Measurements from ENCODE around the gene NDUFA3. TPM values are rescaled to one million over a fixed set of nuclear protein-coding genes. Genes with fewer than 3 reads are reported as not detected.

Gene NDUFA3
- total and polyA plus RNA-seq, 2 donors (not counting 3 experiments of a cell fraction or from before 2014, with no cell fraction given), result 107 to 119 TPM

DNA sequence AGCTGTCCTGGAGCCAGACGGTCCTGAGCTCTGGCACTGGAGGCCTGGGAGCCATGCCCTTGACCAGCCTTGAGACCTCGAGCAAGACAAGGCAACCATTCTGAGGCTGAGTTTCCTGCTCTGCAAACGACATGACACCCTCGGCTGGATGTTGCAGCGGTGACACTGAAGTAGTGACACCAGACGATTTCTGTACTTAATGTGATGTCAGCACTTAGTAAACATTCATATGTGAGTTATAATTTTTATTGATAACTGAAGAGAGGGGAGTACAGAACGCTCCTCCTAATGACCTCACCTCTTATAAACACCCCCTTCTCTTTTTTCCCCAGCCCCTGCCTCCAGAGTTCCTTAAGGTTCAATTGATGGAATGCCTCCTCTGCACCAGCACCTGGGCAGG lies 5.8 kb downstream of the NDUFA3 start:
- Histone ChIP-seq H3K9me3 (replicated peaks; ENCODE audit: control insufficient read depth, insufficient read depth, low read length) (no peaks in the 10 kb centered on the region), H4K20me1 (replicated peaks; ENCODE audit: control insufficient read depth, extremely low read depth, insufficient read depth, low read length) (no peaks in the 10 kb centered on the region), H3K36me3 (ENCODE audit: control insufficient read depth in 2 of 2, extremely low read depth in 1 of 2, insufficient read depth in 2 of 2, low read length in 2 of 2) (peaks cover 0 to 40% of the 10 kb centered on the region in 2 experiments), H3K4me2 (ENCODE audit: insufficient read depth, low read length) (no peak overlapping the region), H3K4me3 (replicated peaks in 1 of 3; ENCODE audit: insufficient read depth in 1 of 3, low read depth in 1 of 3, low read length in 3 of 3) (no peak overlapping the region), H3K9ac (replicated peaks; ENCODE audit: extremely low read depth, insufficient read depth, low read length) (no peak overlapping the region), H3K9me1 (replicated peaks; ENCODE audit: control insufficient read depth, extremely low read depth, insufficient read depth, low read length) (no peaks in the 10 kb centered on the region), H3K27ac (ENCODE audit: insufficient read depth, low read depth, low read length) (no peak overlapping the region), H3K79me2 (ENCODE audit: control insufficient read depth, insufficient read depth, low read length) (peaks cover under 1% of the 10 kb centered on the region), H3K4me1 (ENCODE audit: control insufficient read depth, extremely low read depth, insufficient read depth, low read length) (no peaks in the 10 kb centered on the region), H2AFZ (ENCODE audit: low read depth, low read length) (no peak overlapping the region), H3K27me3 (ENCODE audit: control insufficient read depth in 2 of 2, insufficient read depth in 2 of 2, low read length in 2 of 2) (no peaks in the 10 kb centered on the region)
- TF ChIP-seq JUN (IDR thresholded peaks at IDR 0.05; ENCODE audit: borderline replicate concordance, insufficient read depth, insufficient read length, low read depth) (no peak), GATA2 (IDR thresholded peaks at IDR 0.05; ENCODE audit: insufficient read depth, insufficient read length, low read depth, low read length) (no peak), POLR2A (IDR thresholded peaks at IDR 0.05; ENCODE audit: low read depth, low read length) (no peak), POLR2AphosphoS5 (IDR thresholded peaks at IDR 0.05; ENCODE audit: insufficient read depth, low read depth, low read length) (no peak), FOS (IDR thresholded peaks at IDR 0.05; ENCODE audit: borderline replicate concordance, insufficient read depth, low read length) (no peak), MYC (IDR thresholded peaks at IDR 0.05; ENCODE audit: low read depth, low read length) (no peak), EZH2 (IDR thresholded peaks at IDR 0.05; ENCODE audit: borderline replicate concordance, low read depth, low read length, severe bottlenecking) (no peak)
- TF ChIP-seq, protein P1, sequence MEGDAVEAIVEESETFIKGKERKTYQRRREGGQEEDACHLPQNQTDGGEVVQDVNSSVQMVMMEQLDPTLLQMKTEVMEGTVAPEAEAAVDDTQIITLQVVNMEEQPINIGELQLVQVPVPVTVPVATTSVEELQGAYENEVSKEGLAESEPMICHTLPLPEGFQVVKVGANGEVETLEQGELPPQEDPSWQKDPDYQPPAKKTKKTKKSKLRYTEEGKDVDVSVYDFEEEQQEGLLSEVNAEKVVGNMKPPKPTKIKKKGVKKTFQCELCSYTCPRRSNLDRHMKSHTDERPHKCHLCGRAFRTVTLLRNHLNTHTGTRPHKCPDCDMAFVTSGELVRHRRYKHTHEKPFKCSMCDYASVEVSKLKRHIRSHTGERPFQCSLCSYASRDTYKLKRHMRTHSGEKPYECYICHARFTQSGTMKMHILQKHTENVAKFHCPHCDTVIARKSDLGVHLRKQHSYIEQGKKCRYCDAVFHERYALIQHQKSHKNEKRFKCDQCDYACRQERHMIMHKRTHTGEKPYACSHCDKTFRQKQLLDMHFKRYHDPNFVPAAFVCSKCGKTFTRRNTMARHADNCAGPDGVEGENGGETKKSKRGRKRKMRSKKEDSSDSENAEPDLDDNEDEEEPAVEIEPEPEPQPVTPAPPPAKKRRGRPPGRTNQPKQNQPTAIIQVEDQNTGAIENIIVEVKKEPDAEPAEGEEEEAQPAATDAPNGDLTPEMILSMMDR (IDR thresholded peaks at IDR 0.05; ENCODE audit: extremely low read depth in 1 of 2, insufficient read depth in 1 of 2, low read depth in 1 of 2, low read length in 2 of 2), result no peak
- TF ChIP-seq, protein P2, sequence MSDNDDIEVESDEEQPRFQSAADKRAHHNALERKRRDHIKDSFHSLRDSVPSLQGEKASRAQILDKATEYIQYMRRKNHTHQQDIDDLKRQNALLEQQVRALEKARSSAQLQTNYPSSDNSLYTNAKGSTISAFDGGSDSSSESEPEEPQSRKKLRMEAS (IDR thresholded peaks at IDR 0.05; ENCODE audit: insufficient read depth, insufficient read length), result no peak
- DNase-seq (ENCODE audit: low read depth, low spot score) (no peak), FAIRE-seq (no peak)
- dilution Hi-C loops (cut with MboI; ENCODE audit: extremely low pct_ligation_motif_present, low sequenced_read_pairs), result no loop called here
- CTCF ChIA-PET, result no interaction called here
- POLR2A ChIA-PET, result no interaction called here
- intact Hi-C loops (cut with micrococcal nuclease), result no loop called here
- BruUV-seq (replicated peaks), result no TSS peak

Data from endothelial cell of umbilical vein (primary cell).